ENCODE results near the gene CHMP4B. TPM values are rescaled to one million over a fixed set of nuclear protein-coding genes. Genes with fewer than 3 reads are reported as not detected.

CHMP4B gene
- total and polyA plus RNA-seq, 2 donors (not counting 1 experiment from before 2014, with no cell fraction given), result 62.3 to 83.9 TPM

GRCh38 chr20:33840160-33840559 is 29.0 kb downstream of the CHMP4B start:
- ChIA-PET CTCF (interaction anchor here (0.5 to 1.4 kb wide), 2 partner anchors 48 to 107 kb away, joined by 4 to 5 read pairs; no protein-coding TSS in a partner anchor), POLR2A (no interaction called here)
- Histone ChIP-seq H3K4me2 (replicated peaks; ENCODE audit: low read depth, low read length, poor library complexity, severe bottlenecking) (no peak overlapping the region), H3K27me3 (replicated peaks in 1 of 4; ENCODE audit: control extremely low read depth in 1 of 4, control insufficient read depth in 3 of 4, insufficient read depth in 4 of 4, low read length in 3 of 4) (no peaks in the 10 kb centered on the region), H2AFZ (ENCODE audit: insufficient read depth, low read depth, low read length, poor library complexity, severe bottlenecking) (no peak overlapping the region), H3K4me1 (ENCODE audit: control insufficient read depth in 2 of 2, insufficient read depth in 2 of 2, low read length in 2 of 2) (peaks cover 66 to 78% of the 10 kb centered on the region in 2 donors), H3K27ac (ENCODE audit: low read length in 2 of 2) (no peak overlapping the region), H3K9me3 (ENCODE audit: control extremely low read depth in 1 of 3, control insufficient read depth in 2 of 3, insufficient read depth in 1 of 3, low read length in 2 of 3) (no peaks in the 10 kb centered on the region), H4K20me1 (ENCODE audit: control insufficient read depth, insufficient read depth, low read length, poor library complexity, severe bottlenecking) (peaks cover 97% of the 10 kb centered on the region), H3K9ac (ENCODE audit: low read length) (no peak overlapping the region), H3K79me2 (ENCODE audit: control insufficient read depth, insufficient read depth, low read length) (peaks cover 100% of the 10 kb centered on the region), H3K36me3 (replicated peaks in 1 of 2; ENCODE audit: control extremely low read depth in 1 of 2, control insufficient read depth in 1 of 2, extremely low read depth in 1 of 2, insufficient read depth in 2 of 2, low read length in 1 of 2) (peaks cover 0 to 8% of the 10 kb centered on the region in 2 experiments), H3K4me3 (ENCODE audit: control extremely low read depth in 1 of 5, extremely low read depth in 1 of 5, insufficient read depth in 1 of 5, low read depth in 2 of 5, low read length in 4 of 5) (no peak overlapping the region)
- DNase-seq (no peak), ATAC-seq (ENCODE audit: low read depth) (no peak)
- TF ChIP-seq CTCF (IDR thresholded peaks at IDR 0.05) (no peak), EZH2 (IDR thresholded peaks at IDR 0.05; ENCODE audit: borderline replicate concordance, insufficient read depth, low read depth, low read length, poor library complexity, severe bottlenecking) (no peak)
- WGBS (ENCODE audit: insufficient coverage), result 100% methylated on average over 4 of the region's 7 CpGs
- intact Hi-C loops (cut with micrococcal nuclease), result no loop called here
- H3K9me3 Mint-ChIP-seq (ENCODE audit: insufficient read depth), result no peaks in the 10 kb centered on the region
- H3K27me3 Mint-ChIP-seq, result no peaks in the 10 kb centered on the region
- no peak overlapping the region for H3K27ac Mint-ChIP-seq
- peaks cover 93% of the 10 kb centered on the region for H3K4me1 Mint-ChIP-seq
- no peak overlapping the region for H3K4me3 Mint-ChIP-seq

- H3K27ac Mint-ChIP-seq, result peak overlapping the region; percentile 16
- H3K27me3 ChIP-seq (replicated peaks in 1 of 4; ENCODE audit: control extremely low read depth in 1 of 4, control insufficient read depth in 3 of 4, insufficient read depth in 4 of 4, low read length in 3 of 4), result no peaks in the 10 kb centered on the region
- POLR2A ChIA-PET, result no interaction called here
- peaks cover 0 to 7% of the 10 kb centered on the region in 2 experiments for H3K36me3 ChIP-seq (replicated peaks in 1 of 2; ENCODE audit: control extremely low read depth in 1 of 2, control insufficient read depth in 1 of 2, extremely low read depth in 1 of 2, insufficient read depth in 2 of 2, low read length in 1 of 2)
- peaks cover 99% of the 10 kb centered on the region for H4K20me1 ChIP-seq (ENCODE audit: control insufficient read depth, insufficient read depth, low read length, poor library complexity, severe bottlenecking)
- DNase-seq, result no peak
- peaks cover 91% of the 10 kb centered on the region for H3K4me1 Mint-ChIP-seq
- H3K9me3 ChIP-seq (ENCODE audit: control extremely low read depth in 1 of 3, control insufficient read depth in 2 of 3, insufficient read depth in 1 of 3, low read length in 2 of 3), result no peaks in the 10 kb centered on the region
- H3K79me2 ChIP-seq (ENCODE audit: control insufficient read depth, insufficient read depth, low read length), result peaks cover 100% of the 10 kb centered on the region
- CTCF ChIA-PET, result interaction anchor here (1.4 kb wide), 1 partner anchor 49 kb away, joined by 4 read pairs; no protein-coding TSS in a partner anchor
- no peak overlapping the region for H3K27ac ChIP-seq (ENCODE audit: low read length in 2 of 2)
- 86% methylated on average over 1 of the region's 4 CpGs for WGBS (ENCODE audit: insufficient coverage)
- peaks cover 66 to 78% of the 10 kb centered on the region in 2 donors for H3K4me1 ChIP-seq (ENCODE audit: control insufficient read depth in 2 of 2, insufficient read depth in 2 of 2, low read length in 2 of 2)
- intact Hi-C loops (cut with micrococcal nuclease), result no loop called here
- no peak overlapping the region for H3K4me3 Mint-ChIP-seq
- TF ChIP-seq EZH2 (IDR thresholded peaks at IDR 0.05; ENCODE audit: borderline replicate concordance, insufficient read depth, low read depth, low read length, poor library complexity, severe bottlenecking) (no peak), CTCF (IDR thresholded peaks at IDR 0.05) (no peak)
- H3K4me2 ChIP-seq (replicated peaks; ENCODE audit: low read depth, low read length, poor library complexity, severe bottlenecking), result no peak overlapping the region
- no peak overlapping the region for H3K9ac ChIP-seq (ENCODE audit: low read length)
- H3K9me3 Mint-ChIP-seq (ENCODE audit: insufficient read depth), result no peaks in the 10 kb centered on the region
- H3K4me3 ChIP-seq (ENCODE audit: control extremely low read depth in 1 of 5, extremely low read depth in 1 of 5, insufficient read depth in 1 of 5, low read depth in 2 of 5, low read length in 4 of 5), result no peak overlapping the region
- ATAC-seq (ENCODE audit: low read depth), result no peak
- H2AFZ ChIP-seq (ENCODE audit: insufficient read depth, low read depth, low read length, poor library complexity, severe bottlenecking), result no peak overlapping the region
- H3K27me3 Mint-ChIP-seq, result no peaks in the 10 kb centered on the region
Observed at GRCh38 chr20:33840759-33841435, 29.7 kb downstream of the CHMP4B start.

All from B cell (primary cell).